Activated CD8-positive, alpha-beta T cell treated with anti-CD3 and anti-CD28 coated beads for 36 hours (primary cell): ENCODE measurements around the gene KCNC4. TPM values are rescaled to one million over a fixed set of nuclear protein-coding genes. Genes with fewer than 3 reads are reported as not detected.

Experiments used
- ATAC-seq: fragments of 200-7000 bp; cut with Tn5 transposase; one replicate; pipeline ENCODE4 v1.10.0; 2021; ENCODE audit warnings: mild to moderate bottlenecking, moderate library complexity
- CTCF ChIA-PET: fragments of 350-600 bp; sonication (Branson Sonifier 250); formaldehyde crosslinking; loops from one replicate; lab custom pipeline; 2021; ENCODE audit warnings: antibody characterized with exemption; lab: Charles Lee
- POLR2A ChIA-PET: fragments of 350-600 bp; sonication (Branson Sonifier 250); formaldehyde crosslinking; loops from one replicate; lab custom pipeline; 2021; ENCODE audit warnings: antibody characterized with exemption; lab: Charles Lee
- DNase-seq: peaks from one replicate; pipeline ENCODE4 v3.0.0-alpha.2; 2020
- H3K27ac Mint-ChIP-seq: one replicate; pipeline ENCODE4 v1.8.0; 2021; ENCODE audit warnings: mild to moderate bottlenecking, mixed read lengths
- H3K27me3 Mint-ChIP-seq: one replicate; pipeline ENCODE4 v1.8.0; 2021; ENCODE audit warnings: mixed read lengths
- H3K36me3 Mint-ChIP-seq: one replicate; pipeline ENCODE4 v1.8.0; 2021; ENCODE audit warnings: low read depth, mixed read lengths
- H3K4me1 Mint-ChIP-seq: one replicate; pipeline ENCODE4 v1.8.0; 2021; ENCODE audit warnings: low read depth, mixed read lengths
- H3K4me3 Mint-ChIP-seq: one replicate; pipeline ENCODE4 v1.8.0; 2021; ENCODE audit warnings: mild to moderate bottlenecking, moderate library complexity, mixed read lengths
- H3K9me3 Mint-ChIP-seq: one replicate; pipeline ENCODE4 v1.8.0; 2021; ENCODE audit warnings: mixed read lengths
- CTCF ChIP-seq: fragments of 200-600 bp; IDR thresholded peaks from one replicate; pipeline ENCODE4 v1.8.0; 2022; ENCODE audit warnings: antibody characterized with exemption, mild to moderate bottlenecking
- intact Hi-C: fragments of 100-400 bp; cut with micrococcal nuclease; formaldehyde crosslinking; loops from one replicate; pipeline ENCODE4 v1.10.0; 2022
- total RNA-seq, 2 experiments: library from RNA; stranded (reverse); gene quantifications; one replicate each; pipeline ENCODE4 v1.2.3, GENCODE V29; 2021

Gene KCNC4
- total RNA-seq, result 10 to 100 TPM; 10.7 to 12.2 TPM

GRCh38 chr1:110209715-110210603 lies at the start of gene KCNC4:
Gene KCNC4 (plus strand): TSS chr1:110210314. CDS start chr1:110211500, 1,186 bp downstream.
- peak; percentile 90 for ATAC-seq
- Mint-ChIP-seq H3K9me3 (no peaks in the 10 kb centered on the region), H3K27me3 (no peaks in the 10 kb centered on the region), H3K36me3 (peaks cover 3% of the 10 kb centered on the region), H3K27ac (peak within 1 kb of the TSS; percentile 85), H3K4me3 (peak within 1 kb of the TSS; percentile 87), H3K4me1 (peaks cover 44% of the 10 kb centered on the region)
- ChIA-PET CTCF (interaction anchor here (1.2 to 17.6 kb wide), 18 partner anchors 7 to 249 kb away, joined by 3 to 761 read pairs (median 23); partner anchors contain the start of genes LAMTOR5 and RBM15), POLR2A (interaction anchor here (0.6 to 7.0 kb wide), 3 partner anchors 13 to 129 kb away, joined by 3 to 64 read pairs (median 3); partner anchors contain the start of gene RBM15)
- DNase-seq, result peak; percentile 93
- TF ChIP-seq CTCF, result no peak
- intact Hi-C loops, result loop anchor here (2.0 to 10.0 kb wide), 2 partner anchors 27 to 285 kb away; no protein-coding TSS in a partner anchor

GRCh38 chr1:110160538-110161100 lies 49.5 kb upstream of the KCNC4 start:
- TF ChIP-seq CTCF, result no peak
- no peak for DNase-seq
- H3K27me3 Mint-ChIP-seq, result peaks cover 14% of the 10 kb centered on the region

GRCh38 chr1:110161165-110161564 lies 48.9 kb upstream of the KCNC4 start:
- ATAC-seq (no peak), DNase-seq (no peak)
- ChIA-PET POLR2A (no interaction called here), CTCF (interaction anchor here (1.0 to 1.1 kb wide), 2 partner anchors 35 to 48 kb away, joined by 3 read pairs; no protein-coding TSS in a partner anchor)
- Mint-ChIP-seq H3K27ac (no peak overlapping the region), H3K4me1 (peaks cover 5% of the 10 kb centered on the region), H3K36me3 (no peaks in the 10 kb centered on the region), H3K27me3 (peaks cover 12% of the 10 kb centered on the region), H3K4me3 (no peak overlapping the region), H3K9me3 (no peaks in the 10 kb centered on the region)
- no peak for TF ChIP-seq CTCF
- intact Hi-C loops, result no loop called here

More at GRCh38 chr1:110160538-110161100, 49.5 kb upstream of the KCNC4 start:
- ChIA-PET POLR2A (no interaction called here), CTCF (interaction anchor here (1.0 kb wide), 1 partner anchor 36 kb away, joined by 3 read pairs; no protein-coding TSS in a partner anchor)
- no peaks in the 10 kb centered on the region for H3K9me3 Mint-ChIP-seq
- intact Hi-C loops, result no loop called here
- no peak for ATAC-seq
- no peaks in the 10 kb centered on the region for H3K36me3 Mint-ChIP-seq
- no peak overlapping the region for H3K4me3 Mint-ChIP-seq
- H3K4me1 Mint-ChIP-seq, result peaks cover 5% of the 10 kb centered on the region
- no peak overlapping the region for H3K27ac Mint-ChIP-seq

GRCh38 chr1:110161849-110162248 lies 48.3 kb upstream of the KCNC4 start:
- H3K27me3 Mint-ChIP-seq, result peaks cover 6% of the 10 kb centered on the region
- TF ChIP-seq CTCF, result no peak
- CTCF ChIA-PET, result interaction anchor here (1.0 to 2.2 kb wide), 3 partner anchors 35 to 107 kb away, joined by 3 to 8 read pairs (median 3); no protein-coding TSS in a partner anchor
- no peaks in the 10 kb centered on the region for H3K36me3 Mint-ChIP-seq
- ATAC-seq, result no peak
- POLR2A ChIA-PET, result interaction anchor here (1.1 kb wide), 1 partner anchor 13 kb away, joined by 3 read pairs; no protein-coding TSS in a partner anchor
- peaks cover 5% of the 10 kb centered on the region for H3K4me1 Mint-ChIP-seq
- H3K9me3 Mint-ChIP-seq, result no peaks in the 10 kb centered on the region
- no peak overlapping the region for H3K27ac Mint-ChIP-seq
- intact Hi-C loops, result no loop called here
- H3K4me3 Mint-ChIP-seq, result no peak overlapping the region
- DNase-seq, result no peak
